GM18909 (cell line): ENCODE measurements around the gene LRRC4C.
A peak's percentile ranks its signal among the peaks of the same experiment; 100 is the strongest.

Experiments used
- ATAC-seq: cut with Tn5 transposase; IDR thresholded peaks from one replicate; pipeline ENCODE4 v1.9.1; 2021; ENCODE audit warnings: mild to moderate bottlenecking; ENCODE audit not compliant: unreplicated experiment, poor library complexity

The LRRC4C gene

GRCh38 chr11:41334007-41334933, 125.2 kb downstream of the LRRC4C start:
- ATAC-seq, result no peak

- no peak for ATAC-seq
These were observed 126.1 kb downstream of the LRRC4C start for GRCh38 chr11:41333357-41333756.

- ATAC-seq, result no peak
These were observed 131.1 kb downstream of the LRRC4C start for GRCh38 chr11:41328324-41328723.

GRCh38 chr11:41323446-41323845, 136.0 kb downstream of the LRRC4C start:
- ATAC-seq, result no peak

- ATAC-seq, result no peak
These were observed 138.8 kb downstream of the LRRC4C start for GRCh38 chr11:41320653-41321052.

- no peak for ATAC-seq
These were observed 139.2 kb downstream of the LRRC4C start for GRCh38 chr11:41320238-41320637.

GRCh38 chr11:41319434-41319833, 140.0 kb downstream of the LRRC4C start:
- no peak for ATAC-seq

- no peak for ATAC-seq
These were observed 142.7 kb downstream of the LRRC4C start for GRCh38 chr11:41316751-41317150.

- no peak for ATAC-seq
These were observed 146.2 kb downstream of the LRRC4C start for GRCh38 chr11:41313226-41313625.

GRCh38 chr11:41309716-41310115, 149.7 kb downstream of the LRRC4C start:
- peak; percentile 20 for ATAC-seq

GRCh38 chr11:41309111-41309522, 150.3 kb downstream of the LRRC4C start:
- ATAC-seq, result peak; percentile 85

GRCh38 chr11:41308286-41308685, 151.2 kb downstream of the LRRC4C start:
- no peak for ATAC-seq

GRCh38 chr11:41307296-41308080, 152.0 kb downstream of the LRRC4C start:
- ATAC-seq, result no peak

- no peak for ATAC-seq
These were observed 153.0 kb downstream of the LRRC4C start for GRCh38 chr11:41306431-41306830.

GRCh38 chr11:41301023-41301422, 158.4 kb downstream of the LRRC4C start:
- no peak for ATAC-seq

GRCh38 chr11:41289408-41289807, 170.0 kb downstream of the LRRC4C start:
- peak; percentile 68 for ATAC-seq

- no peak for ATAC-seq
These were observed 172.7 kb downstream of the LRRC4C start for GRCh38 chr11:41286751-41287150.

GRCh38 chr11:41284354-41284753, 175.1 kb downstream of the LRRC4C start:
- ATAC-seq, result no peak

GRCh38 chr11:41283191-41283930, 176.1 kb downstream of the LRRC4C start:
- no peak for ATAC-seq

- ATAC-seq, result no peak
These were observed 177.1 kb downstream of the LRRC4C start for GRCh38 chr11:41282395-41282794.
